ENCODE data around the gene OR10A6. TPM values are rescaled to one million over a fixed set of nuclear protein-coding genes. Genes with fewer than 3 reads are reported as not detected.

Gene OR10A6
- total RNA-seq, 6 experiments from 2014 or later, result not detected

GRCh38 chr11:7889985-7890384, 41.1 kb downstream of the OR10A6 start:
- Histone ChIP-seq H3K36me3 (no peaks in the 10 kb centered on the region), H3K4me1 (peaks cover 0 to 23% (median 10%) of the 10 kb centered on the region in 4 donors), H3K9me3 (no peaks in the 10 kb centered on the region), H3K27me3 (no peaks in the 10 kb centered on the region), H3K27ac (no peak overlapping the region), H3K4me3 (no peak overlapping the region)
- ATAC-seq (no peak), DNase-seq (no peak)
- intact Hi-C loops (cut with DNase I), result loop anchor here (5.0 kb wide), 1 partner anchor 97 kb away; the partner anchor contains the start of gene EIF3F (in 2 of the 2)
- WGBS (ENCODE audit: insufficient coverage, low coverage, low lambda C conversion rate, missing lambda C conversion rate), result 37% methylated on average over 5 of the region's 5 CpGs
- TF ChIP-seq POLR2A (IDR thresholded peaks at IDR 0.05) (no peak), CTCF (IDR thresholded peaks at IDR 0.05) (no peak)

- intact Hi-C loops (cut with DNase I), result no loop called here
- Histone ChIP-seq H3K4me1 (no peaks in the 10 kb centered on the region), H3K4me3 (no peak overlapping the region), H3K27ac (no peak overlapping the region), H3K27me3 (no peaks in the 10 kb centered on the region), H3K9me3 (no peaks in the 10 kb centered on the region), H3K36me3 (no peaks in the 10 kb centered on the region)
- WGBS (ENCODE audit: insufficient coverage, low coverage, low lambda C conversion rate, missing lambda C conversion rate), result 47% methylated on average over 3 of the region's 3 CpGs
- DNase-seq (no peak), ATAC-seq (no peak)
- no peak for TF ChIP-seq CTCF (IDR thresholded peaks at IDR 0.05)
- TF ChIP-seq POLR2A (IDR thresholded peaks at IDR 0.05), result no peak
These were observed 48.2 kb downstream of the OR10A6 start for GRCh38 chr11:7882860-7883259.

Small RNAs within 50 kb of the gene (small RNA-seq; reads per million reads assigned to genes)
- 0 reads per million in 2 experiments for gene COX6CP5
- 0 reads per million in 2 experiments for gene RNU6-943P

Other genes with a start within 250 kb of the OR10A6 start
- not detected for gene OVCH2, start 224.8 kb downstream of the OR10A6 start, total RNA-seq
- not detected for gene OR5P2, start 134.3 kb downstream of the OR10A6 start, total RNA-seq
- not detected for gene OR5P3, start 100.4 kb downstream of the OR10A6 start, total RNA-seq
- gene OR10A3, start 10.4 kb upstream of the OR10A6 start, total RNA-seq, result not detected
- not detected for gene NLRP10, start 34.2 kb upstream of the OR10A6 start, total RNA-seq
- gene EIF3F, start 56.1 kb upstream of the OR10A6 start, total RNA-seq, result 10 to 100 TPM; 69.9 to 97.0 (median 84.0) TPM
- 1 to 10 TPM in 2 of 6 experiments, under 1 TPM in 4; 0.42 to 3.1 (median 0.89) TPM for gene TUB, start 149.9 kb upstream of the OR10A6 start, total RNA-seq
- gene RIC3, start 237.8 kb upstream of the OR10A6 start, total RNA-seq, result 1 to 10 TPM; 1.4 to 7.3 (median 3.6) TPM

Measured in right lobe of liver (tissue), 6 donors.